Heart left ventricle (tissue), 13 donors: ENCODE data around the gene EPS8.

ENCODE experiments used
- CTCF ChIP-seq, 12 donors: fragments of 200-600 bp; sonication (generic) in 4 of 12; IDR thresholded peaks; one replicate each; pipeline versions ENCODE4 v1.5.0 to v1.8.0; 2018 to 2022; ENCODE audit warnings: antibody characterized with exemption in 12 of 12, mild to moderate bottlenecking in 5 of 12
- POLR2A ChIP-seq, 2 donors: fragments of 450-650 bp; IDR thresholded peaks; one replicate each; pipeline ENCODE4 v1.6.1; 2017; ENCODE audit warnings: antibody characterized with exemption in 2 of 2, mild to moderate bottlenecking in 2 of 2, moderate library complexity in 2 of 2
- donor health status: ischemic (EF 13 %, LVEDD 7.1; RV severe dilation, severe dysfunction).
- donor health status: DM: no; HTN: yes; CAD: no.
- donor health status: DM: no; HTN: no; CAD: no.
- donor health status: ischemic (EF 25% LVEDD 6.9; RV normal size, moderate dysfunction).
- donor health status: ischemic (EF 25% LVEDD 5.7; RV mildly dilated, moderate dysfunction).
- donor health status: ischemic (EF 35%, LVEDD 5.7; RV mildly dilated, moderate dysfunction).
- donor health status: nonischemic (EF 11% LVEDD 7.7; RV severe dilation, severe dysfunction).
- donor health status: DM: yes; HTN: yes; CAD: no.
- donor health status: PGD.
- donor health status: ischemic (EF 29% LVEDD 5.4; RV normal size, mild dysfunction).
- donor health status: nonischemic (EF 23%, LVEDD 6.1; RV moderate dilation, normal function).

GRCh38 chr12:15638231-15638630 is 151.0 kb downstream of the EPS8 start:
- TF ChIP-seq CTCF (IDR thresholded peaks at IDR 0.05) (no peak), POLR2A (IDR thresholded peaks at IDR 0.05) (no peak)
